Activated gamma-delta T cell treated with Interleukin-2 at 50 U/mL for 16 hours (primary cell): Measurements from ENCODE around the gene CYP1B1.
"Not testable (repeated sequence)": the region's sequence is repeated elsewhere in the genome, so short reads cannot be mapped to it uniquely, and the experiment has no call there.

Source experiments
- DNase-seq: peaks from one replicate; pipeline ENCODE4 v3.0.0-alpha.2; 2020

CYP1B1 gene

GRCh38 chr2:38075507-38076151, at the start of gene CYP1B1:
Gene CYP1B1, minus strand, starts transcription at chr2:38076151. Its CDS starts 763 bp downstream, at chr2:38075388.
- DNase-seq = no peak

- no peak for DNase-seq
These were observed 49.1 kb upstream of the CYP1B1 start for GRCh38 chr2:38125007-38125406.

GRCh38 chr2:38123911-38124310, 48.0 kb upstream of the CYP1B1 start:
- DNase-seq = no peak

GRCh38 chr2:38122344-38122743, 46.4 kb upstream of the CYP1B1 start:
- no peak for DNase-seq

GRCh38 chr2:38121481-38121880, 45.5 kb upstream of the CYP1B1 start:
- DNase-seq = no peak

GRCh38 chr2:38120829-38121228, 44.9 kb upstream of the CYP1B1 start:
- DNase-seq = no peak

- DNase-seq = no peak
These were observed 44.3 kb upstream of the CYP1B1 start for GRCh38 chr2:38120264-38120592.

- no peak for DNase-seq
These were observed 40.8 kb upstream of the CYP1B1 start for GRCh38 chr2:38116762-38117161.

GRCh38 chr2:38115216-38116032, 39.5 kb upstream of the CYP1B1 start:
- DNase-seq = peak; percentile 54

GRCh38 chr2:38113981-38114708, 38.2 kb upstream of the CYP1B1 start:
- DNase-seq = no peak

- DNase-seq = no peak
These were observed 37.1 kb upstream of the CYP1B1 start for GRCh38 chr2:38113051-38113450.

- not testable (repeated sequence) for DNase-seq
These were observed 35.4 kb upstream of the CYP1B1 start for GRCh38 chr2:38111350-38111749.

- DNase-seq = no peak
These were observed 33.8 kb upstream of the CYP1B1 start for GRCh38 chr2:38109732-38110181.

- no peak for DNase-seq
These were observed 33.2 kb upstream of the CYP1B1 start for GRCh38 chr2:38108907-38109731.

- DNase-seq = no peak
These were observed 31.9 kb upstream of the CYP1B1 start for GRCh38 chr2:38107738-38108410.

GRCh38 chr2:38106405-38107094, 30.6 kb upstream of the CYP1B1 start:
- no peak for DNase-seq

- no peak for DNase-seq
These were observed 30.0 kb upstream of the CYP1B1 start for GRCh38 chr2:38105922-38106321.

GRCh38 chr2:38104598-38104997, 28.6 kb upstream of the CYP1B1 start:
- DNase-seq = no peak

GRCh38 chr2:38100328-38100727, 24.4 kb upstream of the CYP1B1 start:
- no peak for DNase-seq

GRCh38 chr2:38099099-38100028, 23.4 kb upstream of the CYP1B1 start:
- DNase-seq = no peak
